Stomach (tissue), 4 donors: ENCODE data around the gene MEX3A.

Experiments
- CTCF ChIP-seq, 7 experiments: fragments of 450-650 bp in 4 of 7; fragments of 200-600 bp in 3 of 7; sonication (generic) in 3 of 7; IDR thresholded peaks; one replicate each; pipeline ENCODE4 v1.5.1; 2016 to 2019; ENCODE audit warnings: antibody characterized with exemption in 7 of 7, control low read depth in 2 of 7, mild to moderate bottlenecking in 1 of 7
- EP300 ChIP-seq: sonication (generic); formaldehyde crosslinking; IDR thresholded peaks from one replicate; pipeline ENCODE4 v1.6.1; 2017; ENCODE audit warnings: antibody characterized with exemption
- POLR2A ChIP-seq, 4 donors: fragments of 450-650 bp; IDR thresholded peaks; one replicate each; pipeline ENCODE4 v1.6.1; 2016; ENCODE audit warnings: antibody characterized with exemption in 4 of 4, control low read depth in 2 of 4, mild to moderate bottlenecking in 1 of 4, moderate library complexity in 1 of 4
- POLR2AphosphoS5 ChIP-seq, 3 donors: sonication (generic); formaldehyde crosslinking; IDR thresholded peaks; one replicate each; pipeline ENCODE4 v1.6.1; 2016; ENCODE audit warnings: antibody characterized with exemption in 3 of 3

- TF ChIP-seq CTCF (IDR thresholded peaks at IDR 0.05) (no peak), POLR2A (IDR thresholded peaks at IDR 0.05) (no peak), POLR2AphosphoS5 (IDR thresholded peaks at IDR 0.05) (no peak), EP300 (no peak)
Observed at GRCh38 chr1:156024801-156025200, 57.5 kb downstream of the MEX3A start.
